GM12878 (cell line): Measurements from ENCODE around the gene ZNF423. TPM values are rescaled to one million over a fixed set of nuclear protein-coding genes. Genes with fewer than 3 reads are reported as not detected.

ENCODE experiments used
- ATAC-seq: fragments of 200-7000 bp; cut with Tn5 transposase; 3 replicates; pipeline ENCODE4 v1.9.1; 2020; ENCODE audit warnings: mild to moderate bottlenecking, moderate library complexity
- BruUV-seq: library from RNA; stranded (reverse); fragments of 400-500 nt; replicated peaks from 2 replicates; lab custom pipeline; 2021; lab: Mats Ljungman, UMichigan
- CTCF ChIA-PET: fragments of 300-600 bp; sonication (Branson Sonifier 250); formaldehyde crosslinking; extraction: SDS; loops from one replicate; lab custom pipeline; 2021; ENCODE audit warnings: inconsistent platforms; lab: Yijun Ruan, JAX
- POLR2A ChIA-PET: fragments of 350-600 bp; formaldehyde crosslinking; extraction: SDS; loops from one replicate; lab custom pipeline; 2021; ENCODE audit warnings: inconsistent platforms; lab: Charles Lee
- RAD21 ChIA-PET: fragments of 300-600 bp; sonication (Branson Sonifier 250); formaldehyde crosslinking; loops from one replicate; lab custom pipeline; 2023; ENCODE audit warnings: antibody characterized with exemption; ENCODE audit not compliant: unreplicated experiment; lab: Charles Lee
- SMC1A ChIA-PET: fragments of 300-600 bp; sonication (Branson Sonifier 250); formaldehyde crosslinking; loops from one replicate; lab custom pipeline; 2023; ENCODE audit not compliant: unreplicated experiment, uncharacterized antibody; lab: Charles Lee
- DNase-seq: peaks from one replicate; pipeline ENCODE4 v3.0.0-alpha.2; 2011; ENCODE audit warnings: low read depth, low spot score
- FAIRE-seq: peaks from 3 replicates; lab custom pipeline; 2011; peaks lifted over from hg19 to GRCh38; lab: Jason Lieb, UNC
- H2AFZ ChIP-seq: 2 replicates; pipeline ENCODE4 v1.6.0; 2011; ENCODE audit warnings: low read depth, low read length, control low read depth; ENCODE audit not compliant: control insufficient read depth
- H3K27ac ChIP-seq: 2 replicates; pipeline ENCODE4 v1.5.1; 2011; ENCODE audit warnings: control low read depth; ENCODE audit not compliant: control insufficient read depth, insufficient read depth
- H3K27me3 ChIP-seq, 2 experiments: replicated peaks in 1 of 2; 2 replicates each; pipeline versions ENCODE4 v1.6.0 to v1.6.1; 2011; ENCODE audit warnings: low read length in 1 of 2; ENCODE audit not compliant: control insufficient read depth in 2 of 2, insufficient read depth in 2 of 2
- H3K36me3 ChIP-seq, 2 experiments: 2 replicates each; pipeline ENCODE4 v1.5.1; 2011; ENCODE audit warnings: low read length in 1 of 2; ENCODE audit not compliant: control insufficient read depth in 2 of 2, insufficient read depth in 2 of 2
- H3K4me1 ChIP-seq: 2 replicates; pipeline ENCODE4 v1.6.1; 2011; ENCODE audit warnings: mild to moderate bottlenecking, low read length, moderate library complexity, mixed read lengths; ENCODE audit not compliant: control insufficient read depth, insufficient read depth
- H3K4me2 ChIP-seq: 2 replicates; pipeline ENCODE4 v1.6.0; 2011; ENCODE audit warnings: control low read depth; ENCODE audit not compliant: control insufficient read depth, insufficient read depth
- H3K4me3 ChIP-seq: fragments of 200-600 bp; sonication (generic); 2 replicates; pipeline ENCODE4 v1.5.1; 2016
- H3K79me2 ChIP-seq: 2 replicates; pipeline ENCODE4 v1.6.0; 2011; ENCODE audit warnings: low read length; ENCODE audit not compliant: control insufficient read depth, insufficient read depth
- H3K9ac ChIP-seq: 2 replicates; pipeline ENCODE4 v1.8.0; 2011; ENCODE audit warnings: low read length, control low read depth, mixed read lengths; ENCODE audit not compliant: control insufficient read depth, insufficient read depth
- H3K9me3 ChIP-seq: replicated peaks from 3 replicates; pipeline ENCODE4 v1.5.1; 2011; ENCODE audit warnings: mild to moderate bottlenecking, low read length; ENCODE audit not compliant: control insufficient read depth, insufficient read depth
- H4K20me1 ChIP-seq: 2 replicates; pipeline ENCODE4 v1.6.0; 2011; ENCODE audit not compliant: control insufficient read depth, insufficient read depth
- BMI1 ChIP-seq: fragments of 450-650 bp; IDR thresholded peaks from 2 replicates; pipeline ENCODE4 v1.6.1; 2016; ENCODE audit warnings: mild to moderate bottlenecking, moderate library complexity, borderline replicate concordance
- CBX5 ChIP-seq: sonication (generic); IDR thresholded peaks from 2 replicates; pipeline ENCODE4 v1.6.1; 2016; ENCODE audit warnings: low read depth, moderate library complexity, mild to moderate bottlenecking, inconsistent platforms
- NFIC ChIP-seq: IDR thresholded peaks from 2 replicates; pipeline ENCODE4 v1.6.1; 2012; ENCODE audit warnings: low read depth, mild to moderate bottlenecking, inconsistent platforms, low read length, moderate library complexity
- NFXL1 ChIP-seq: fragments of 450-650 bp; IDR thresholded peaks from 2 replicates; pipeline ENCODE4 v1.6.1; 2017; ENCODE audit warnings: antibody characterized with exemption, mild to moderate bottlenecking, borderline replicate concordance
- RAD21 ChIP-seq: IDR thresholded peaks from 2 replicates; pipeline ENCODE4 v1.6.1; 2011; ENCODE audit warnings: mild to moderate bottlenecking, low read depth, low read length, moderate library complexity; ENCODE audit not compliant: insufficient read depth
- ZBTB11 ChIP-seq: fragments of 450-650 bp; formaldehyde crosslinking; IDR thresholded peaks from 2 replicates; pipeline ENCODE4 v1.5.0; 2022; ENCODE audit warnings: mild to moderate bottlenecking, missing genetic modification characterization
- ZNF592 ChIP-seq: fragments of 450-650 bp; IDR thresholded peaks from 2 replicates; pipeline ENCODE4 v1.6.1; 2017; ENCODE audit warnings: mild to moderate bottlenecking, moderate library complexity
- WGBS: methylation state at CpG from one replicate; pipeline ENCODE4 v1.1.6; 2016; ENCODE audit warnings: low lambda C conversion rate; ENCODE audit not compliant: insufficient replicate concordance, insufficient coverage; ENCODE audit errors: missing lambda C conversion rate; 5-methylcytosine and 5-hydroxymethylcytosine counted together
- in situ Hi-C: fragments of 300-500 bp; cut with MboI; formaldehyde crosslinking; loops from 9 replicates; pipeline ENCODE4 v1.14.3; 2018; ENCODE audit warnings: mixed read lengths
- intact Hi-C: fragments of 100-400 bp; cut with micrococcal nuclease; formaldehyde crosslinking; loops from one replicate; pipeline ENCODE4 v1.14.2; 2022; ENCODE audit not compliant: unreplicated experiment
- polyA plus RNA-seq, 11 experiments: library from polyadenylated mRNA; depleted of rRNA in 4 of 11; unstranded in 6 of 11; stranded (reverse) in 5 of 11; fragments of >200 nt; fragmentation: Nextera tagmentation in 4 of 11; fragmentation: Illumina TruSeq in 1 of 11; extraction: Ambion mirVana in 4 of 11; extraction: Trizol in 1 of 11; gene quantifications; 1 replicate in 1 of 11; 2 replicates in 10 of 11; pipeline versions ENCODE4 v1.2.1 to v1.2.3, GENCODE V29; 2011 to 2016; ENCODE audit warnings: inconsistent platforms in 2 of 11, missing spikeins in 2 of 11, low read depth in 1 of 11
- total RNA-seq, 4 experiments: library from RNA; depleted of rRNA in 3 of 4; stranded (reverse); fragments of >200 nt in 3 of 4; fragmentation: Illumina TruSeq in 1 of 4; extraction: Trizol in 1 of 4; gene quantifications; 2 replicates each; pipeline versions ENCODE4 v1.2.1 to v1.2.3, GENCODE V29; 2013 to 2021

ZNF423 gene
- total and polyA plus RNA-seq, 10 of the 15 experiments (the other 5 are each of a cell fraction or from before 2014, with no cell fraction given), result 0.03 to 0.64 (median 0.10) TPM

GRCh38 chr16:49564496-49565229, 291.2 kb downstream of the ZNF423 start:
- no TSS peak for BruUV-seq
- intact Hi-C loops, result no loop called here
- Histone ChIP-seq H3K9ac (no peak overlapping the region), H3K36me3 (no peaks in the 10 kb centered on the region), H3K27me3 (no peaks in the 10 kb centered on the region), H3K27ac (no peak overlapping the region), H3K9me3 (no peaks in the 10 kb centered on the region)
- in situ Hi-C loops, result no loop called here
- CTCF ChIA-PET, result no interaction called here
- no peak for ATAC-seq
- TF ChIP-seq ZBTB11, result no peak
- no peak for TF ChIP-seq NFIC
- TF ChIP-seq CBX5, result no peak
- no peak for TF ChIP-seq ZNF592
- TF ChIP-seq NFXL1, result no peak
- no peak for TF ChIP-seq BMI1
- TF ChIP-seq RAD21, result no peak
- TF ChIP-seq, all 136 proteins: peak for 0
- ChIA-PET POLR2A (no interaction called here), SMC1A (interaction anchor here (1.4 kb wide), 1 partner anchor 20 kb away, joined by 4 read pairs; no protein-coding TSS in a partner anchor), RAD21 (no interaction called here)
- Histone ChIP-seq H3K79me2 (no peaks in the 10 kb centered on the region), H3K4me3 (no peak overlapping the region), H3K4me2 (no peak overlapping the region), H2AFZ (no peak overlapping the region), H4K20me1 (no peaks in the 10 kb centered on the region), H3K4me1 (no peaks in the 10 kb centered on the region)
- FAIRE-seq, result no peak
- no peak for DNase-seq
- 38% methylated on average over 14 of the region's 14 CpGs for WGBS
